ENCODE data around the gene TMEM176B. TPM values are rescaled to one million over a fixed set of nuclear protein-coding genes. Genes with fewer than 3 reads are reported as not detected.
A peak's percentile ranks its signal among the peaks of the same experiment; 100 is the strongest.
"Not testable (repeated sequence)": the region's sequence is repeated elsewhere in the genome, so short reads cannot be mapped to it uniquely, and the experiment has no call there.

TMEM176B gene
- total RNA-seq, 1 donor from 2014 or later = 3.1 TPM

DNA sequence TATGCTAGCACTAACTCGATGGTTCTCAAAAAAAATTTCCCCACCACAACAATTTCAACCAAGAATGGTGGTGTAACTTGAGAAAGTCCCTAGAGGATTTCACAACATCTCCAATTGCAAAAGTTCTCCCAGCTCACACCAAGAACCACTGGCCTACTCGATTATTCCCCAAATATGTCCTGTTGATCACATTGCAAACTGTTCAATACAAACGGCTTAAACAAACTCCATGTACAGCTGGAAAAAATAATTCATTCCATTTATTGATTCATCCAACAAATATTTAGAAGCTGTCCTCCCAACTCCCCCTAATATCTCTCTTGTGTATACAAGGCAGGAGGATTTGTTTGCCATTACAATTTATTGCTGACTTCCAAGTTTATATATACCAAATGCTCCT lies 19.1 kb downstream of the TMEM176B start:
- Mint-ChIP-seq H3K9me3 (no peaks in the 10 kb centered on the region), H3K27me3 (ENCODE audit: low read depth) (peaks cover 14% of the 10 kb centered on the region), H3K36me3 (ENCODE audit: low read depth) (no peaks in the 10 kb centered on the region), H3K4me3 (no peak overlapping the region), H3K4me1 (peaks cover 10% of the 10 kb centered on the region), H3K27ac (ENCODE audit: unreplicated experiment) (no peak overlapping the region)
- DNase-seq (ENCODE audit: low read depth, low spot score) = no peak
- TF ChIP-seq, protein P1, sequence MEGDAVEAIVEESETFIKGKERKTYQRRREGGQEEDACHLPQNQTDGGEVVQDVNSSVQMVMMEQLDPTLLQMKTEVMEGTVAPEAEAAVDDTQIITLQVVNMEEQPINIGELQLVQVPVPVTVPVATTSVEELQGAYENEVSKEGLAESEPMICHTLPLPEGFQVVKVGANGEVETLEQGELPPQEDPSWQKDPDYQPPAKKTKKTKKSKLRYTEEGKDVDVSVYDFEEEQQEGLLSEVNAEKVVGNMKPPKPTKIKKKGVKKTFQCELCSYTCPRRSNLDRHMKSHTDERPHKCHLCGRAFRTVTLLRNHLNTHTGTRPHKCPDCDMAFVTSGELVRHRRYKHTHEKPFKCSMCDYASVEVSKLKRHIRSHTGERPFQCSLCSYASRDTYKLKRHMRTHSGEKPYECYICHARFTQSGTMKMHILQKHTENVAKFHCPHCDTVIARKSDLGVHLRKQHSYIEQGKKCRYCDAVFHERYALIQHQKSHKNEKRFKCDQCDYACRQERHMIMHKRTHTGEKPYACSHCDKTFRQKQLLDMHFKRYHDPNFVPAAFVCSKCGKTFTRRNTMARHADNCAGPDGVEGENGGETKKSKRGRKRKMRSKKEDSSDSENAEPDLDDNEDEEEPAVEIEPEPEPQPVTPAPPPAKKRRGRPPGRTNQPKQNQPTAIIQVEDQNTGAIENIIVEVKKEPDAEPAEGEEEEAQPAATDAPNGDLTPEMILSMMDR (conservative IDR thresholded peaks at IDR 0.05) = no peak

DNA sequence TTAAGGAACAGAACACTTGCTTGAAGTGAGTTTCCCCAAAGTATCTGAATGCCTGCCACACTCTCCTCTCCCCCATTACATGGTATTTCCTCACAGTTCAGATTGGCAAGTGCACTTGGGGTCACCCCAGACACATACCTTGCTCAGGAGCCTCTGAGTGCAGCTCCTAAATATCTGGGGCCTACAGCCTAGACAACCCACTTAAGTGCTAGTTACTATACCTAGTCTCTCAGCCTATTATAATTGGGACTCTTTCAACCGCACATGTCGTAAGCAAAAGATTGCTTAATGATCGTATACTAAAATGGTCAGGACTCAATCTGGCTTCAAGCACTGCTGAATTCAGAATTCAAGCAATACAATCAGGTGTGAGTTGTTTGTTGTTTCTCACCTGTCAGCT lies 19.9 kb downstream of the TMEM176B start:
- H3K27ac Mint-ChIP-seq (ENCODE audit: unreplicated experiment) = no peak overlapping the region
- H3K4me3 Mint-ChIP-seq = no peak overlapping the region
- no peak for DNase-seq (ENCODE audit: low read depth, low spot score)
- H3K27me3 Mint-ChIP-seq (ENCODE audit: low read depth) = peaks cover 19% of the 10 kb centered on the region
- TF ChIP-seq, protein P1 (conservative IDR thresholded peaks at IDR 0.05) = no peak
- peaks cover 5% of the 10 kb centered on the region for H3K4me1 Mint-ChIP-seq
- no peaks in the 10 kb centered on the region for H3K36me3 Mint-ChIP-seq (ENCODE audit: low read depth)
- H3K9me3 Mint-ChIP-seq = no peaks in the 10 kb centered on the region

DNA sequence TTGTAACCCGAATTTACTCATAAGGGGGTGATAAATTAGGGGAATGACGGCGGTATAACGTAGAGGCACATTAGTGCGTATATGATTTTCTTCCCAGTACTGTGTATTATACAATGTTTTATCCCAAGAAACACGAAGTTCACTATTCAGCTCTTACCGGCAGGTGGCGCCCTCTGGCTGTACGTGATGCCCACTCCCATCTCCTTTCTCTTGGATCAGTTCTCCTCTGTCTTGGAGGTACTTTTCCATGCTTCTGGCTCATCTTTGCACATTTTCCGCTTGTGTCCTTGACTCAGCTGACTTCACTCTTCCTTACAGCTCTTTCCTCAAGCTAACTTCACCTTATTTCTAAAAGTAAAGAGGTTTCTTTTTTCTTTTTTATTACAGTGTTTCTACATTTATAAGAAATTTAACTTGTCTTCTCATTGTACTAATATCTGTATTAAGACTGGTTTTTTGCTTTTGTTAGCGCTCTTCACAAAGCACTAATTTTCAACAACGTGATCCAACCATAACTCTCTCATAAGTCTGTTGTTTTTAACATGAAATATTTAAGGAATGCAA lies 21.3 kb downstream of the TMEM176B start:
- no peaks in the 10 kb centered on the region for H3K36me3 Mint-ChIP-seq (ENCODE audit: low read depth)
- no peaks in the 10 kb centered on the region for H3K9me3 Mint-ChIP-seq
- H3K4me1 Mint-ChIP-seq = no peaks in the 10 kb centered on the region
- H3K27me3 Mint-ChIP-seq (ENCODE audit: low read depth) = peaks cover 28% of the 10 kb centered on the region
- no peak overlapping the region for H3K4me3 Mint-ChIP-seq
- no peak overlapping the region for H3K27ac Mint-ChIP-seq (ENCODE audit: unreplicated experiment)
- TF ChIP-seq, protein P1 (conservative IDR thresholded peaks at IDR 0.05) = peak; percentile 96
- peak; percentile 87 for DNase-seq (ENCODE audit: low read depth, low spot score)

DNA sequence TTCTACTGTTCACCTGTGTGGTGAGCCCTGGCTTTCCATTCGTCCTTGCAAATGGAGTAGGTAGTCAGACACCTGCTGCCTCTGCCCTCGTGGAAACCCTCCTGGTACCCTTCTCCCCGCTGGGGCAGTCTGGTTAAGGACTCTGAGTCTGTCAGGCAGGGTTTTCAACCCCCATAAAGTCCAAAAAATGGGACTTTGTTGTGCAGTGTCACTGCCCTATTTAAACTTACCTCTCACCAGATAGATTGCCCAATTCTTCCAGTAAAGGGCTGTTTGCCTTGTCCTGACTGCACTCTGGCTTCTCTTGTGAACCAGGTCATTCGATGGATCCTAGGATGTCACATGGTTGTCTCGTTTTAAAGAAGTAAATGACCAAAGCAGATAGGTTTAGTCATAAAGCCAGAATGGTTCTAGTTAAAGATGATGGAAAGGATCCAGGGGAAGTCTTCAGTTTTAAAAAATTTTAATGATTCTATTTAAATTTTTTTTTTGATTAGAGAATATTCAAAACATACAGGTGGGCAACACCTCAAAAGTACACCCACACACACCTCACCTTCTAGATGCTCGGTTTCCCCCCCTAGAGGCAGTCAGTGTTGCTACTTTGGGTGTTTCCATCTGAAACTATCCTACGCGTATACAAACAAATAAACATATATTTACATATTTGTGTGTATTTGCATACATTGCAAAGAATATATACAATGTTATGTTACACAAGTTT lies 22.0 kb downstream of the TMEM176B start:
- H3K27me3 Mint-ChIP-seq (ENCODE audit: low read depth) = peaks cover 32% of the 10 kb centered on the region

DNA sequence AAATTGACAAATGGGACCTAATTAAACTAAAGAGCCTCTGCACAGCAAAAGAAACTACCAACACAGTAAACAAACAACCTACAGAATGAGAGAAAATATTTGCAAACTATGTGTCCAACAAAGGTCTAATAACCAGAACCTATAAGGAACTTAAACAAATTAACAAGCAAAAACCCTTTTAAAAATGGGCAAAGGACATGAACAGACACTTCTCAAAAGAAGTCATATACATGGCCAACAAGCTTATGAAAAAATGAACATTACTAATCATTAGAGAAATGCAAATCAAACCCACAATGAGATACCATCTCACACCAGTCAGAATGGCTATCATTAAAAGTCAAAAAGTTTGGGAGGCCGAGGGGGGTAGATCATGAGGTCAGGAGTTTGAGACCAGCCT lies 26.0 kb downstream of the TMEM176B start:
- not testable (repeated sequence) for H3K36me3 Mint-ChIP-seq (ENCODE audit: low read depth); H3K4me1 Mint-ChIP-seq; H3K27ac Mint-ChIP-seq (ENCODE audit: unreplicated experiment); H3K4me3 Mint-ChIP-seq; H3K9me3 Mint-ChIP-seq; DNase-seq (ENCODE audit: low read depth, low spot score)
- H3K27me3 Mint-ChIP-seq (ENCODE audit: low read depth) = peaks cover 41% of the 10 kb centered on the region

More for the DNA sequence above, 22.0 kb downstream of the TMEM176B start:
- Mint-ChIP-seq H3K4me3 (no peak overlapping the region), H3K4me1 (no peaks in the 10 kb centered on the region), H3K36me3 (ENCODE audit: low read depth) (no peaks in the 10 kb centered on the region), H3K9me3 (peaks cover 3% of the 10 kb centered on the region), H3K27ac (ENCODE audit: unreplicated experiment) (no peak overlapping the region)
- TF ChIP-seq, protein P1 (conservative IDR thresholded peaks at IDR 0.05) = no peak
- no peak for DNase-seq (ENCODE audit: low read depth, low spot score)

DNA sequence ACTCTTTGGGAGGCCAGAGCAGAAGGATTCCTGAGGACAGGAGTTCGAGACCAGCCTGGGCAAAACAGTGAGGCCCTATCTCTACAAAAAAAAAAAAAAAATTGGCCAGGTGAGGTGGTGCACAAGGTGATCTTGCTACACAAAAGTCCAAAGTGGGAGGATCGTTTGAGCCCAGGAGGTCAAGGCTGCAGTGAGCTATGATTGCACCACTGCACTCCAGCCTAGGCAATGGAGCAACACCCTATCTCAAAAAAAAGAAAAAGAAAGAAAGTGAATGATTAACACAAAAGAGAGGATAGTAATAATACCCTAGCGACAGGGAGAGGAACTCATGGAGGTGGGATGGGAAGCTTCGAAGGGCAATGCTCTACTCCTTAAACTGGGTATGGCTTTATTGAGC lies 30.4 kb downstream of the TMEM176B start:
- Mint-ChIP-seq H3K36me3 (ENCODE audit: low read depth) (no peaks in the 10 kb centered on the region), H3K4me3 (no peak overlapping the region), H3K9me3 (peaks cover 3% of the 10 kb centered on the region), H3K4me1 (no peaks in the 10 kb centered on the region), H3K27ac (ENCODE audit: unreplicated experiment) (no peak overlapping the region), H3K27me3 (ENCODE audit: low read depth) (peaks cover 18% of the 10 kb centered on the region)
- TF ChIP-seq, protein P1 (conservative IDR thresholded peaks at IDR 0.05) = no peak
- no peak for DNase-seq (ENCODE audit: low read depth, low spot score)

Data from neural crest cell (in vitro differentiated cells).